CD4-positive, alpha-beta T cell treated with Interleukin-15 for 1 hour (primary cell): ENCODE data around the gene PLAAT4.
"Not testable (repeated sequence)": the region's sequence is repeated elsewhere in the genome, so short reads cannot be mapped to it uniquely, and the experiment has no call there.

Experiments used
- DNase-seq: peaks from one replicate; pipeline ENCODE4 v3.0.0-alpha.2; 2020

Gene PLAAT4

GRCh38 chr11:63511048-63511748 lies 25.4 kb upstream of the PLAAT4 start:
- DNase-seq: no peak

- no peak for DNase-seq
Observed at GRCh38 chr11:63512816-63513215, 23.8 kb upstream of the PLAAT4 start.

DNA sequence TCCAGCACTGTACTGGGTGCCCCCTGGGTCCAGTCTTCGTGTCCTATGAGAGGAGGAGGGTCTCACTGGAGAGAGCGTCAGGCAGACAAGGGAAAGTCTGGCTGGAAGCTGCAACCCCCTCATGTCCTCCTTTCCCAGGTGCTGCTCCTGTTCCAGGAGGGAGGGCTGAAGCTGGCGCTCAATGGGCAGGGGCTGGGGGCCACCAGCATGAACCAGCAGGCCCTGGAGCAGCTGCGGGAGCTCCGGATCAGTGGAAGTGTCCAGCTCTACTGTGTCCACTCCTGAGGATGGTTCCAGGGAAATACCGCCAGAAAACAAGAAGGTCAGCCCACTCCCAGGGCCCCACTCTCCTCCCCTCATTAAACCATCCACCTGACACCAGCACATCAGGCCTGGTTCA lies 20.5 kb upstream of the PLAAT4 start:
- no peak for DNase-seq

- no peak for DNase-seq
Observed at GRCh38 chr11:63517156-63517555, 19.5 kb upstream of the PLAAT4 start.

DNA sequence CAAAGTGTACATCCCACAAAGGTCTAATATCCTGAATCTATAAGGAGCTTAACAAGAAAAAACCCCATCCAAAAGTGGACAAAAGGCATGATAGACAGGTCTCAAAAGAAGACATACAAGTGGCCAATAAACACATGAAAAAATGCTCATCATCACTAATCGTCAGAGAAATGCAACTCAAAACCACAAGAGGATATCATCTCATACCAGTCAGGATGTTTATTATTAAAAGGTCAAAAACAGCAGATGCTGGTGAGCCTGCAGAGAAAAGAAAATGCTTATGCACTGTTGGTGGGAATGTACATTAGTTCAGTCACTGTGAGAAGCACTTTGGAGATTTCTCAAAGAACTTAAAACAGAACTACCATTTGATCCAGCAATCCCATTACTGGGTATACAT lies 18.1 kb upstream of the PLAAT4 start:
- DNase-seq: no peak

DNA sequence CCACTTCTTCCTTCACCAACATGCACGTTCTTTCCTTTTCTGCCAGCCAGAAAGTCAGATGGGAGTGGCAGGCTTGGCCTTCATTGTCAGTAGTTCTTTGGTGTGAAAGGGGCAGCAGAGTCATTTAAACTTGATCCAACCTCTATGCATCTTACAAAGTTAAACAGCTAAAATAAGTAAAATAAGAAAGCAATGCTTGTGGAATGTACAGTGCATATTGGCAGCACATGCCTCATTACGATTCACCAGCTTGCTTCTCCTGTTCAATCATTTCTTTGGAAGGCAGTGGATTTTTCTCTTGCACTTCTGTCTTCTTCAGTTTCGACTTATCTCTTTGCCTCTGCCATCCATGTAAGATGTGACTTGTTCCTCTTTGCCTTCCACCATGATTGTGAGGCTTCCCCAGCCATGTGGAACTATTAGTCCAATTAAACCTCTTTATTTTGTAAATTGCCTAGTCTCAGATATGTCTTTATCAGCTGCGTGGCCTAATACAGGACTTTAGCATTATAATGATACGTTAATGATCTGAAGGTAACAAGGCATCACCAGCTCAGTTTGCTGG lies 15.9 kb upstream of the PLAAT4 start:
- DNase-seq: no peak

- DNase-seq: no peak
Observed at GRCh38 chr11:63521896-63522295, 14.7 kb upstream of the PLAAT4 start.

DNA sequence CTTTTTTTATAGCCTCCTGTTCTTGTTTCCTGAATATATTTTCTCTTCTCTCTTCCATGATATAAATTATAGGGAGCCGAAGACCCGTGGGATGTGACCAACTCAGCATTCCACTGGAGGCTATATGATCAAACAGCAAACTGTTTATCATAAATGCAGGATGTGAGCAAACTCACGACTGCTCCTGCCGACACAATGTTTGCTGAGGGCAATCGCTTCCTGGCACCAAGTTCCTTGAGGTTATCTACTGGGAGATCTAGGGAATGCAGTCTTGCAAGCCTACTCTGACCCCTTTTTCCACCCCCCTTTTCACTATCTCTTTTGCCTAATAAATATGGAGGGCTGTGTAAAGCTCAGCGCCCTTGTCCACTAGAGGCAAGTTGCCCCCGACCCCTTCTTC lies 13.5 kb upstream of the PLAAT4 start:
- DNase-seq: no peak

DNA sequence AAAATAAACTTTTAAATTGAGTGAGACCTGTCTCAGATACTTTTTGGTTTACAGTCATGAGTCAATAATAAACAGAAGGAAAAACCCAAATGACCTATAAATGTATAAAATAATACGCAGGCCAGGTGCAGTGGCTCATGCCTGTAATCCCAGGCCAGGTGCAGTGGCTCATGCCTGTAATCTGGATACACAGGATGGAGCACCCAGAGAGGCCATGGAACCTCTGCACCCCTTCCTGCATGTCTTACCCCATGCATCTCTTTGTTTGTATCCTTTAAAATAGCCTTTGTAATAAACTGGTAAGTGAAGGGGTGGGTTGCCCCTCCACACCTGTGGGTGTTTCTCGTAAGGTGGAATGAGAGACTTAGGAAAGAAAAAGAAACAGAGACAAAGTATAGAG lies 8.9 kb upstream of the PLAAT4 start:
- no peak for DNase-seq

DNA sequence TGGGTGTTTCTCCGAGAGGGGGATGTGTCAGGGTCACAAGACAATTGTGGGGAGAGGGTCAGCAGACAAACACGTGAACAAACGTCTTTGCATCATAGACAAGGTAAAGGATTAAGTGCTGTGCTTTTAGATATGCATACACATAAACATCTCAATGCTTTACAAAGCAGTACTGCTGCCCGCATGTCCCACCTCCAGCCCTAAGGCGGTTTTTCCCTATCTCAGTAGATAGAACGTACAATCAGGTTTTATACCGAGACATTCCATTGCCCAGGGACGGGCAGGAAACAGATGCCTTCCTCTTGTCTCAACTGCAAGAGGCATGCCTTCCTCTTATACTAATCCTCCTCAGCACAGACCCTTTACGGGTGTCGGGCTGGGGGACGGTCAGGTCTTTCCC lies 8.5 kb upstream of the PLAAT4 start:
- not testable (repeated sequence) for DNase-seq

DNA sequence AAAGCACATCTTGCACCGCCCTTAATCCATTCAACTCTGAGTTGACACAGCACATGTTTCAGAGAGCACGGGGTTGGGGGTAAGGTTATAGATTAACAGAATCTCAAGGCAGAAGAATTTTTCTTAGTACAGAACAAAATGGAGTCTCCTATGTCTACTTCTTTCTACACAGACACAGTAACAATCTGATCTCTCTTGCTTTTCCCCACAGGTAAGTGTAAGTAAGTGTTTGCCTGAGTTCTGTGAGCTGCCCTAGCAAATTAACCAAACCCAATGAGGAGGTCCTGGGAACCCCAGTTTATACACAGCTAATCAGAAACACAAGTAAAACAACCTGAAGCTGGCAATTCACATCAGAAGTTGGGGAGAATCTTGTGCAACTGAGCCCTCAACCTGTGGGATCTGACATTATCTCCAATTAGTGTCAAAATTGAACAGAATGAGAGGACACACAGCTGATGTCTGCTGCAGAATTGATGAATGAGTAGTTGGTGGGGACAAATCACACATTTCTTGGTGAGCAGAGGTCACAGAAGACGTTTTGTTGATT lies 7.8 kb upstream of the PLAAT4 start:
- not testable (repeated sequence) for DNase-seq

DNA sequence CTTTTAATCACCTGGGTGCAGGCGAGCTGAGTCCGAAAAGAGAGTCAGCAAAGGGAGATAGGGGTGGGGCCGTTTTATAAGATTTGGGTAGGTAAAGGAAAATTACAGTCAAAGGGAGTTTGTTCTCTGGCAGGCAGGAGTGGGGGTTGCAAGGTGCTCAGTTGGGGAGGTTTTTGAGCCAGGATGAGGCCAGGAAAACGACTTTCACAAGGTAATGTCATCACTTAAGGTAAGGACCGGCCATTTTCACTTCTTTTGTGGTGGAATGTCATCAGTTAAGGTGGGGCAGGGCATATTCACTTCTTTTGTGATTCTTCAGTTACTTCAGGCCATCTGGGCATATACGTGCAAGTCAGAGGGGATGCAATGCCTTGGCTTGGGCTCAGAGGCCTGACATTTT lies 7.2 kb upstream of the PLAAT4 start:
- not testable (repeated sequence) for DNase-seq

DNA sequence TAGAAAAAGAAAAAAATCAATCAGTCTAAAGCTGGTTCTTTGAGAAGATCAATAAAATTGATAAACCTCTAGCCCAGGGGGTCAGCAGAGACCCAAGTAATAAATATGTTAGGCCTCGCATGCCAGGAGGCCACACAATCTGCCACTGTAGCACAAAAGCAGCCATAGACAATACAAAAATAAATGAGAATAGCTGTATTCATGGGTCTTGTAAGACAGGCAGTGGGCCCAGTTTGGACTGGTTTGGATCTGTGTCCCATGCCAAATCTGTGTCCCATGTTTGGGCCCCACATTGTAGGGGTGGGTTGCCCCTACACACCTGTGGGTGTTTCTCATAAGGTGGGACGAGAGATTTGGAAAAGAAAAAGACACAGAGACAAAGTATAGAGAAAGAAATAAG lies 6.6 kb upstream of the PLAAT4 start:
- DNase-seq: no peak

GRCh38 chr11:63531074-63531792 lies 5.4 kb upstream of the PLAAT4 start:
- peak; percentile 79 for DNase-seq

- no peak for DNase-seq
Observed at GRCh38 chr11:63532117-63532516, 4.5 kb upstream of the PLAAT4 start.

- DNase-seq: no peak
Observed at GRCh38 chr11:63532799-63533475, 3.7 kb upstream of the PLAAT4 start.

GRCh38 chr11:63534076-63534475 lies 2.5 kb upstream of the PLAAT4 start:
- no peak for DNase-seq

GRCh38 chr11:63534895-63535461 lies 1.6 kb upstream of the PLAAT4 start:
- no peak for DNase-seq

GRCh38 chr11:63535734-63536133 lies 874 bp upstream of the PLAAT4 start:
- no peak for DNase-seq

DNA sequence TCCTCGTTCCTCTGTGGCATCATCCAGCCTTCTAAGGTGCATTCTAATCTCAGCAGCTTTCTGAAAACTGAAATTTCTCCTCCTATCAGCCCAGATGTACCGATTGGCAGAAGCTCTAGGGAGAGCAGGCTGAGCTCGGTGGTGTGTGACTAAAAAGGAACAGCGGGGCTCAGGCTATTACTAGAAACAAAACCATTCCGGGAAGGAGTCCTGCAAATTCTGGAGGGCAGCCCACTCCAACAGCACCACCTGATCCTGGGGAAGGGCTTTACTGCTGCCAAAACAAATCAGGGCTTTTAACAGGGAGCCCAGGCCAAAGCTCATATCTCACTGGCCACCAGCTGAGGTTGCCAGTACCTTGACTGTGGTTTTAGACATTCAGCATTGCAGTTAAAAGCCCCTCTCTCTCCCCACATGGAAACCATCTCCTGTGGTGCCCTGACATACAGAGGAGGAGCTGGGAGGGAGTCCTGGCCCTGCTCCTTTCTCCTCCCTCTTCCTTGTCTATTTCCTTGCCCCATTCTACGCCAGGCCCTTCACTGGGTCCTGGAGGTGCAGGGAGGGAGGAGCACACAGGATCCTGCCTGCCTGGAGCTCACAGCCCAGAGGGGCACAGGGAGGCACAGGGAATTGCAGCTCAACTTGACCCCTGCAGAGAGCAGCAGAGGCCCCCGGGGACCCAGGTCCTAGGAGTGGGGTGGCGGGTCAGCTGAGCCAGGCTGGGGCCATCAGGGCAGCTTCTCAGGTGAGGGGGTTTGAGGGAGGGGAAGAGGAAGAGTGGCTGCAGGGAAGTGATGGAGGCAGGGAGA lies 889 bp downstream of the PLAAT4 start:
- no peak for DNase-seq

DNA sequence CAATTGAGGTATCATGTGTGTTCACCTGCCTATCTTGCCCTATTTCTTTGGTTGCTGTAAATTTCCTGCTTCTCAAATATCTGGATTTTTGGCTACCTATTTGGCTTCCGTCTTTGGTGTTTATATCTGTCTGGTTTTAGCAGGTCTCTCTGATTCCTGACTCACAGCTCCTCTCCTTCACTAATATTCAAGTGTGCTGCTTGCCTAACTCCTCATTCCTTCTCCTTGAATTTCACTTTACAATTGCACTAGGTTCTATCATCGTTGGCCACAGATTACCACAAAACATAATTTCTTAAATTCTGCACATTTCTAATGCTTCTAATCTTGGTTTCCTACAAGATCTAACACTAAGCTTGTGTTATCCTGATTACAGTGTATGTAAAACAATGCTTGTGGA lies 5.9 kb downstream of the PLAAT4 start:
- DNase-seq: not testable (repeated sequence)

GRCh38 chr11:63543711-63544110 lies 7.1 kb downstream of the PLAAT4 start:
- DNase-seq: no peak
